ENCODE results near the gene CMPK1.

Gene CMPK1

DNA sequence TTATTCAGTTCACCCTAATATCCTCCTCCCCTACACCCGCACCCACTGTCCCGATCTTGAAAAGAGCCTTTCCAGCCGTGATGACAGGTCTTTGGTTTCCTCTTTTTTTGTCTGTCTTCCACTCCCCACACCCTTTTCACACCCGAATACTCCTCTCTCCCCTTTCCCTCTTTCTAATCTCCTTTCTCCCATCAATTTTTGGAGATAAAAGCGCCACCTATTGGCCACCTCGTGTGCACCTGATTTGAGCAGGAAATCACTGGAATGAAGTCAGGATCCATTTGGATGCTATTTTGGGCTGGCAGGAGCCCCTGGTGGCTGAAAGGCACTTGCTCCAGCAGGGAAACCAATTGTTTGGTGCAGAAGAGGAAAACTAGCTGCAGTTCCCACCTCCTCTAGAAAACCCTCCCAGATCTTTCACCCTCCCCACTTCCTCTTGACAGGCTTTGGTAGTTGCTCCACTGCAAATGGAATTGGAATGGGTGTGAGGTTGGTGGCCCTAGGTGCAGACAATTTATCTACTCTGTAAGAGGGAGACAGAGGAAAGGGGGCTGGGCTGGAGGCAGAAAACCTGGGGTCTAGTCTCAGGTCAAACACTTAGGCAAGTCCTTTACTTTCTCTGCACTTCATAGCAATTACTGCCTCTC lies 90.9 kb downstream of the CMPK1 start:
- peak; percentile 65 for DNase-seq

All from fibroblast of skin of right quadriceps (primary cell).